HEK293 (cell line): ENCODE data around the gene SH3GLB1.
"Not testable (repeated sequence)": the region's sequence is repeated elsewhere in the genome, so short reads cannot be mapped to it uniquely, and the experiment has no call there.

Source experiments
- CTCF ChIA-PET: fragments of 350-600 bp; formaldehyde crosslinking; extraction: SDS; loops from one replicate; lab custom pipeline; 2021; ENCODE audit warnings: antibody characterized with exemption; lab: Yijun Ruan, JAX
- POLR2A ChIA-PET: fragments of 300-600 bp; formaldehyde crosslinking; extraction: SDS; loops from one replicate; lab custom pipeline; 2020; ENCODE audit warnings: antibody characterized with exemption, inconsistent platforms; lab: Yijun Ruan, JAX
- H3K27ac ChIP-seq: fragments of 200-500 bp; sonication (Bioruptor generic); 2 replicates; pipeline ENCODE4 v1.5.1; 2014; ENCODE audit warnings: low read depth, low read length, control low read depth, inconsistent platforms; ENCODE audit errors: extremely low read depth
- H3K36me3 ChIP-seq, 2 experiments: fragments of 200-500 bp in 1 of 2; sonication (Bioruptor generic) in 1 of 2; 1 replicate in 1 of 2; 2 replicates in 1 of 2; pipeline ENCODE4 v1.5.1; 2014 to 2017; ENCODE audit warnings: inconsistent platforms in 2 of 2, low read length in 2 of 2; ENCODE audit not compliant: control insufficient read depth in 2 of 2, insufficient read depth in 1 of 2
- H3K4me1 ChIP-seq: fragments of 200-500 bp; sonication (Bioruptor generic); 2 replicates; pipeline ENCODE4 v1.5.1; 2014; ENCODE audit warnings: mild to moderate bottlenecking, low read length, inconsistent platforms; ENCODE audit not compliant: control insufficient read depth, insufficient read depth
- H3K4me3 ChIP-seq: 2 replicates; pipeline ENCODE4 v1.5.1; 2011; ENCODE audit warnings: low read depth, mild to moderate bottlenecking, control low read depth, low read length, moderate library complexity
- H3K9me3 ChIP-seq: fragments of 200-500 bp; sonication (Bioruptor generic); 2 replicates; pipeline ENCODE4 v1.5.1; 2014; ENCODE audit warnings: low read depth, low read length, inconsistent platforms; ENCODE audit not compliant: control insufficient read depth, insufficient read depth
- KLF17 ChIP-seq: fragments of 450-650 bp; formaldehyde crosslinking; IDR thresholded peaks from 2 replicates; pipeline ENCODE4 v1.5.1; 2016; ENCODE audit warnings: missing biosample characterization, missing genetic modification characterization
- PRDM10 ChIP-seq: fragments of 450-650 bp; formaldehyde crosslinking; IDR thresholded peaks from 2 replicates; pipeline ENCODE4 v1.5.1; 2016; ENCODE audit warnings: missing biosample characterization, missing genetic modification characterization
- SP7 ChIP-seq: fragments of 450-650 bp; formaldehyde crosslinking; IDR thresholded peaks from 2 replicates; pipeline ENCODE4 v1.5.1; 2016; ENCODE audit warnings: missing biosample characterization, missing genetic modification characterization
- YY2 ChIP-seq: fragments of 450-650 bp; formaldehyde crosslinking; IDR thresholded peaks from 2 replicates; pipeline ENCODE4 v1.5.1; 2016; ENCODE audit warnings: missing biosample characterization, missing genetic modification characterization
- ZBTB44 ChIP-seq: fragments of 450-650 bp; IDR thresholded peaks from 2 replicates; pipeline ENCODE4 v1.5.1; 2018; ENCODE audit warnings: missing biosample characterization, mild to moderate bottlenecking, missing genetic modification characterization
- ZBTB6 ChIP-seq: fragments of 450-650 bp; formaldehyde crosslinking; IDR thresholded peaks from 2 replicates; pipeline ENCODE4 v1.5.1; 2017; ENCODE audit warnings: missing biosample characterization, missing genetic modification characterization
- ZFHX2 ChIP-seq: fragments of 450-650 bp; formaldehyde crosslinking; conservative IDR thresholded peaks from 2 replicates; pipeline ENCODE4 v1.5.1; 2016; ENCODE audit warnings: missing biosample characterization, missing genetic modification characterization
- ZNF223 ChIP-seq: fragments of 450-650 bp; formaldehyde crosslinking; IDR thresholded peaks from 2 replicates; pipeline ENCODE4 v1.5.1; 2016; ENCODE audit warnings: missing biosample characterization, missing genetic modification characterization
- ZNF302 ChIP-seq: fragments of 450-650 bp; formaldehyde crosslinking; IDR thresholded peaks from 2 replicates; pipeline ENCODE4 v1.5.1; 2016; ENCODE audit warnings: missing biosample characterization, missing genetic modification characterization, low read depth
- ZNF398 ChIP-seq: fragments of 450-650 bp; formaldehyde crosslinking; IDR thresholded peaks from 2 replicates; pipeline ENCODE4 v1.5.1; 2017; ENCODE audit warnings: missing biosample characterization, missing genetic modification characterization
- ZNF629 ChIP-seq: fragments of 450-650 bp; formaldehyde crosslinking; IDR thresholded peaks from 2 replicates; pipeline ENCODE4 v1.5.1; 2017; ENCODE audit warnings: missing biosample characterization, missing genetic modification characterization
- ZNF692 ChIP-seq: fragments of 450-650 bp; formaldehyde crosslinking; IDR thresholded peaks from 2 replicates; pipeline ENCODE4 v1.5.1; 2016; ENCODE audit warnings: missing biosample characterization, missing genetic modification characterization

The SH3GLB1 gene

GRCh38 chr1:86704458-86704971 is at the start of gene SH3GLB1 (continued):
- TF ChIP-seq PRDM10 (tag by site-specific recombination) (peak; percentile 73), ZNF302 (tag by site-specific recombination) (no peak), ZFHX2 (tag by site-specific recombination) (peak; percentile 78), SP7 (tag by site-specific recombination) (peak; percentile 71), ZBTB44 (no peak), ZNF692 (tag by site-specific recombination) (peak; percentile 99), ZBTB6 (tag by site-specific recombination) (0 out of 2 replicates have a peak, but pooled peaks have one; percentile 3), KLF17 (tag by site-specific recombination) (peak; percentile 79), ZNF398 (tag by site-specific recombination) (no peak), ZNF629 (tag by site-specific recombination) (peak; percentile 74), YY2 (tag by site-specific recombination) (peak; percentile 10; the same call in 1 of the 2 replicates), ZNF223 (tag by site-specific recombination) (no peak)
- TF ChIP-seq, all 188 proteins: peak for 61

- H3K4me1 ChIP-seq, H3K4me3 ChIP-seq, H3K9me3 ChIP-seq, H3K36me3 ChIP-seq, POLR2A ChIA-PET, H3K27ac ChIP-seq, CTCF ChIA-PET: not testable (repeated sequence)
These were observed 46.0 kb upstream of the SH3GLB1 start for GRCh38 chr1:86658381-86658780.
